Activated CD4-positive, alpha-beta T cell treated with anti-CD3 and anti-CD28 coated beads, Interleukin-2, amount 50 U/mL, for 1 hour (primary cell): ENCODE results near the gene NFATC1.

ENCODE experiments used
- DNase-seq: peaks from one replicate; pipeline ENCODE4 v3.0.0-alpha.2; 2020

Gene NFATC1

DNA sequence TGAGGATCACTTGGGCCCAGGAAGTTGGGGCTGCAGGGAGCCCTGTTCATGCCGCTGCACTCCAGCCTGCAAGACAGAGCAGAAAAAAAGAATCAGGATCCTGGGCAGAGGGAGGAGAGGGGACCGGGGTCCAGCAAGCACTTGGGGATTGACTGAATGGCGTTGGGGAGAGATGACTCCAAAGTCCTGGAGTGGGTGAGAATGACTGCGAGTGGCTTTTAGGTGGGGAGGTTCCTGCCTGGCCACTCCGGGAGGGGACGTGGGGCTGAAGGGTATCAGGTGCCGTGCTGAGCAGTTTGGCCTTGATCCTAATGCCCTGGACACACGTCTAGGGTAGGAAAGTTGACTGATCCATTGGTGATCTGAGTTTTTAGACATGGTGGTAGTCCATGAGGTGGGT lies 3.5 kb upstream of the NFATC1 start:
- DNase-seq: no peak

- DNase-seq: no peak
Measured at GRCh38 chr18:79393181-79393634, 2.5 kb upstream of the NFATC1 start.

DNA sequence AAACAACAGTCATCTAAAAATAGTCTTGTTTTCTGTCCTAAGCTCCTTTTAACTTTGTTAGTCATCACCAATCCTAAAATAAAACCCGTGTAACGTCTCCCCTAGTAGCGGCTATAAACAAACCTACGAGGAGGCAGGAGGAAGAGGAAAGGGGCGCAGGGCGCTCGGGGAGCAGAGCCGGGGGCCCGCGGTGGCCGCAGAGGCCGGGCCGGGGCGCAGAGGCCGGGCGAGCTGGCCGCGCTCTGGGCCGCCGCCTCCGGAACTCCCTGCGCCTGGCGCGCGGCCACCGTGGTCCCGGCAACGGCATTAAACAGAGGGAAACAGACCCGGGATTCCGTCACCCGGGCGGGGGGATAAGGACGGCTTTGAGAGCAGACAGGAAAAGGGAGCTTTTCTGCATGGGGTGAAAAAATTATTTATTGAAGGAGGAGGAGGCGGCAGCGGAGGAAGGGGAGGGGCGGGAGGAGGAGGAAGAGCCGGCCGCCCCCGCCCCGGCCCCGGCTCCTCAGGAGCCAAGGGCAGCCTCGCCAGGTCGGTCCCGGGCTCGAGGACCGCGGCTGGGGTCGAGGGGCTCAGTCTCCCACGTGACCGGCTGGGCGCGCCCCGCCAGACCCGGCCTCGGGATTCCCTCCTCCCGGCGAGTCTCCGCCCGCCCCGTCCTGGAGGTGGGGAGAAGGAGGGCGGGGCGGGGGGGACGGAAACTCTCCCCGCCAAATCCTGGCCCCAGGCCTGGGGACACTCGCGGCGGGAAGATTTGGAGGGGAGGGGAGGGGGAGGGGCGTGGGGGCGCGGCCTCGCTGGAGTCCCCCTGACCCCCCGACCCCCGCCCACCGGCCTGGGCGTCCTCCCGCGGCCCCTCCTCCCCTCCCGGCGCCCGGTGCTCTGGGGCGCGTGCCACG lies 1.8 kb upstream of the NFATC1 start:
- DNase-seq: peak; percentile 46

GRCh38 chr18:79394534-79395307 lies 1.0 kb upstream of the NFATC1 start:
- DNase-seq: peak; percentile 73

- DNase-seq: no peak
Measured at GRCh38 chr18:79395308-79395640, 456 bp upstream of the NFATC1 start.

DNA sequence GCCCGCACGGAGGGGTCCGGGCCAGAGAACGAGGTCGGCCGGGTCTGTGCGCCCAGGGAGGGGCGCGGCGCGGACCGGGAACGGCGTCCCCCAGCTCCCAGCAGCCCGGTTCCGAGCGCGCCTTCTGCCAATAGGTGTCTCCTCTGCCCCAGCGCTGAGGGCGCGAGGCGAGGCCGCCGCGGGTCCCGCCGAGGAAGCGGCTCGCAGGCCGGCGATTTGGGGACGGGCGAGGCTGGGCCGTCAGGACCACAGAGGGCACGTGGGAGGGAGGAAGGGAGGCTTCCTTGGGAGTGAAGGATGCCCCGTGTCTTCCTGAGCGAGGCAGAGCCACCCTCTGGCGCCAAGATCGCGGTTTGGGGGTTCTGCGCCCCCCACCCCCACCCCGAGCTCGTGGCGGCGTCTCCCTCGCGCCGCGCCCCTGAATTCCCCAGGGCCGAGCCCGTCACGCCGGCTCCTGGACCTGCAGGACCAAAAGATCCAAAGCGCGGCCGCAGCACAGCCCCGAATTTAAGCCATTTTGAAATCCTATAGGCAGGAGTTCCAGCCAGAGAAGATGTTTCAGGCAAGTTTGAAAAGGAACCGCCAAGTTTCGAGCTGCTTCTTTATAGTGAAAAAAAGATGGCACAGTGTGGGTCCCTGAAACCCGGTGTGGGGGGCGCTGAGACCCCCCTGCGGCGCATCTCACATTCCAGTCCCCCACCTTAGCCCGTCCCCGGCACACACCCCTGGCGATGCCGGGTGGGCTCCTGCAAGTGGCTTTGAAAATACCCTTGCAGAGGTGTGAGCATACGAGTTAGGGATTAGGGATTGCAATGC lies 909 bp downstream of the NFATC1 start:
- peak; percentile 41 for DNase-seq

DNA sequence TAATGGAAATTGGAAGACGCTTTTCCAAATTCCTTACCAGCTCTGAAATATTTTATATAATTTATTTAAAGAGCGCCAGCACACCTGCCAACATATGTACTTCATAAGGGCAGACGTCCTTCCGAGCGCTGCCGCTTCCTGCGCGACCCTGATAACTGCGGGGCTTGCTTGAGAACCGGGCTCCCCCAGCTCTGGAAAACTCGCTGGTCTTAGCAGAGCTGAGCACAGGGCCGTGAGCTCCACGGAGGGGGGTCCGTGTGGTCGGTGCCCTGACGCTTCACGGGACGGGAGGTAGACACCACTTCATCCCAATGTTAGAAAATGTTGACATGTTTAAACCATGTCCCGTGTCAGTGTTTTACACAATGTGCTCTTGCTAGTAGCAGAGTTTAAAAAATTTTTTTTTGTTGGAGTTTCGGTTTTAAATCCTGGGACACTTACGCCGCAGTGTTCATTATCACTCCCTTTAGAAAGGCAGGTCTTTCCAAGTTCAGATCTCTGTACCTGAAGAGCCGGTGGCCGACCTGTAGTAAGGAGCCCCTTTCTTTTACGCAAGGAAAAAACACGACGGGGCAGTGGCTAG lies 1.6 kb downstream of the NFATC1 start:
- no peak for DNase-seq

DNA sequence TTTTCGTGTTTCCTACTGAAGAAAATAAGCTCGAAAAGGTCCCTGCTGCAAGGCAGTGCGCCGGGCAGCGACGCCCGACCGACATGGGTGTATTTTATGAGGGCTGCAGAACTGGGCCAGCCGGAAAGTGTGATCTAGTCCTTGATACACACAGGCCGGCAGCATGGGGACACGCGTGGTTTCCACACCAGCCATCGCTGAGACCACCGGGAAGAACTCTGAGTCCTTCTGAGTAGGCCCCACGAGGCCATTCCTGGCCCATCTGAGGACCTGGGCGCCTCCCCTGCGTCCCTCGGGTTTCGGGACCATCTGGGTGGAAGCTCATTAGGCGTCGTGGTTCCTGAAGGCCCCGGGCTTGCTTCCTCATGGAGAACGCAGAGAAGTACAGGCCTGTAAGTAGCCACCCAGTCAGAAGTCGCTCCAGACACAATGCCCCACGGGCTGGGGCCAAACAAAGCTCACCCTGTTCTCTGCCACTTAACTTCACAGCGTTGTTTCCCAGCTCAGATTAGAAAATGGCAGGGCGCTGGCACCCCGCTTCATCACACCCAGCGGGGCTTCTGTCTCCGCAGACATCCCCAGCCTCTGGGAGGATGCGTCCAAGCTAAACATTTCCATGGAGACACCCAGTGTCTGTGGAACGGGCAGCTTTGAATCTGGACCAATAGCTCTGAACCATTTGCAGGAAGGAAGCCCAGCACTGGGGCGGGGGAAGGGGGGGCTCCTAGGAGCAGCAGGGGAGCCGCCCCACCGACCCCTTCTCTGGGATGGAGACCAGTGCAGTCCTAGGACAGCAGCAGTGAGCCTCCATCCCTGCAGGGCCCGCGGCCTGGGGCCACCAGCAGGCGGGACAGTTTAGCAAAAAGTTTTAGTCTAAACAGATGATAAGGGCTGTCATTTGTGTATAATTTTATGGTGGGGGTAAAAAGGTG lies 2.4 kb downstream of the NFATC1 start:
- DNase-seq: no peak

DNA sequence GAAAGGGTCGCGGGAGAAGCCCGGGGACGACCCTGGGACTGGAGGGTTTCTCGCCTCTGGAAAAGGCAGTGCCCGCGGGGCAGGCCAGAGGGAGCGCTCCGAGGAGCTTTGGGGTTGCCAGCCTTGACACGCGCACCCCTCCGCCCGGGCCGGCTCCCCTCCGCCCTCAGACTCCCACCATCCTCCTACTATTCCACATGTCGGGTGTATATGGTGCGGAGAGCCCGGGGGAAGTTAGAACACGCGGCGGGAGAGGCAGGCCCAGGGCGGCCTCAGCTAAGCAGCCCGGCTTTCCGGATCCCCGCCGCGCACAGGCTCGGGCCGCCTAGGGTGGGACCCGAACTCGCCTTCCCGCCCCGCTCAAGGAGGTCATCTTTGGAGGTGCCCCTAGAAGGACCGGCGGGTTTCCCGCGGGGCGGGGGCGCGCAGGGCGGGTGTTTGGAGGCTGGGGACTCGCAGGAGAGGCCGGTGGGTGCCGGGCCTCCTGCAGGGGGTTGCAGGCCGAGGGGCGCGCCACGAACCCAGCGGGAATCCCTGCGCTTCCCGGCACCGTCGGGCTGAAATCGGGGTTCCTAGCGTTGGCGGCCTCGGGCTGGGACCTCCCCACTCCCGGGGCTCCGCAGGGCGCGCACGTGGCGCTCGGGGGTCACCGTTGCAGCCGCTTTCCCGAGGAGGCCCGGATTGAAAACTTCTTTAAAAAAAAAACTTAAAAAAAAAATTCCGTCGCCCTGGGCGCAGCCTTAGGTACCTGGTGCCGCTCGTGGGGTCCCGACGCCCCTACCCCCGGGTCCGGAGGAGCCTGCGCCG lies 3.7 kb downstream of the NFATC1 start:
- peak; percentile 36 for DNase-seq

DNA sequence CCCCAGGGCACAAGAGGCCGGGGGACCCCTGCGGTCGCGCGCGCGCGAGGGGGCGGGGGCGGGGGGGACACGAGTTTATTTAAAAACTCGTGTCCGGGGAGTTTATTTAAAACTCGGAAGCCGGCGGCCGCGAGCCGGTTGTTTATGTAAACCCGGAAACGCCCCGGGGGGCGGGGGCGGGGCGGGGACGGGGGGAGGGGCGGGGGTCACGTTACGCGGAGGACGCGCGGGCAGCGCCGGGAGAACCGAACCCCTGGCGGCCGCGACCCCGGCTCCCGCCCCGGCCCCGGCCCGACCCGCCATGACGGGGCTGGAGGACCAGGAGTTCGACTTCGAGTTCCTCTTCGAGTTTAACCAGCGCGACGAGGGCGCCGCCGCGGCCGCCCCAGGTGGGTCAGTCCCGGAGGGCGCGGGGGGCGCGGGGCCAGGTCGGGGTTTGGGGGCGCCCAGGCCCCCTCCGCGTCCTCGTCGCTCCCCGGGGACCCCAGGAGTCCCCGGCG lies 4.4 kb downstream of the NFATC1 start:
- peak; percentile 72 for DNase-seq

GRCh38 chr18:79400591-79401381 lies 5.1 kb downstream of the NFATC1 start:
- DNase-seq: peak; percentile 63

- DNase-seq: no peak
Measured at GRCh38 chr18:79401494-79402208, 5.9 kb downstream of the NFATC1 start.

DNA sequence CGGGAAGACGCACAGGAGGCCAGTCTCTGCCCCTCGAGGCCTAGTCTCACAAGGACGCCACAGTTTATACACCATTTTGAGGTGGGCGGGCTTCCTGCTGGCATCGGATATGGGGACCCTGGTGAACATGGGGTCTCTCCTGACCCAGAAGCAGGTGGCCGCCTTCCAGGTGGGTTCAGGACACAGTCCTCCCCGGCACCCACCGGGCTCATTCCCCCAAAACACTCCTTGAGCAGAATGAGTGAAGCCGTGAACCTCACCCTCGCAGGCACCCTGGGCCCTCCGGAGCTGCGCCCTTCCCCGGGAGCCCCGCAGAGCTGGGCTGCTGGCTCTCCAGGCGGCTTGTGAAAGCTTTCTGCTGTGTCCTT lies 6.5 kb downstream of the NFATC1 start:
- no peak for DNase-seq

DNA sequence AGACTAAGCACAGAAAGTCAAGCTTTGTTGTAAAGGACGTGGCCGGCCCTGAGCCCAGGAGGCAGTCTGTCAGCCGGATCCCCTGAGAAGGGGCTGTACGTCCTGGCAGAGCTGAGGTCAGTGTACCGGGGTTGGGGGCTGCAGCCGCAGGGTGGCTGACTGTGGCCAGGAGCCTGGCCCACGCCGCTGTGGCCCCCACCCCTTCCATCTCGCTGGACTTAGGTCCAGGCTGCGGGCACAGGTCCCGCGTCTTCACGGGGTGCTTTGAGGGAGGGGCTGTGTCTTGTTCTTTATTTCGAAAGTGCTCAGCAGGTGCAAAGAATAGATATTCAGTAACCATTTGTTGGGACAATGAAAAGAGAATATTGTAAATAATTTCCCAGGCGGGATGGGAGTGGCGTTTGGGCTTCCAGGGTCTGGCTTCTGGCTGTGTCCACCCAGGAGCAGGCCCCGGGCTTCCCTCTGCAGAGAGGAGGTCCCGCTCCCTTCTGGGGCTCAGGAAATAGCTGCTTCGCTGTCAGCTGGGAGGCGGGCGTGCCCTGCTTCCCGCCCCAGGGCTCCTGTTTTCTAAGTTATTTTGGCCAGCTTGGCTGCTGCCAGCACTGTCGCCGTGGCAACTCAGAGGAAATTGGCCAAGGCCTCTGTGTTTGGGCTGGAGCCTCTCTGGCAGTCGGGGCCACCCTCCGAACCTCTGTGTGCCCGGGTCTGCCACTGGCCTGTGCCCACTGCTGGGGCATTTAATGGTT lies 7.4 kb downstream of the NFATC1 start:
- DNase-seq: no peak

DNA sequence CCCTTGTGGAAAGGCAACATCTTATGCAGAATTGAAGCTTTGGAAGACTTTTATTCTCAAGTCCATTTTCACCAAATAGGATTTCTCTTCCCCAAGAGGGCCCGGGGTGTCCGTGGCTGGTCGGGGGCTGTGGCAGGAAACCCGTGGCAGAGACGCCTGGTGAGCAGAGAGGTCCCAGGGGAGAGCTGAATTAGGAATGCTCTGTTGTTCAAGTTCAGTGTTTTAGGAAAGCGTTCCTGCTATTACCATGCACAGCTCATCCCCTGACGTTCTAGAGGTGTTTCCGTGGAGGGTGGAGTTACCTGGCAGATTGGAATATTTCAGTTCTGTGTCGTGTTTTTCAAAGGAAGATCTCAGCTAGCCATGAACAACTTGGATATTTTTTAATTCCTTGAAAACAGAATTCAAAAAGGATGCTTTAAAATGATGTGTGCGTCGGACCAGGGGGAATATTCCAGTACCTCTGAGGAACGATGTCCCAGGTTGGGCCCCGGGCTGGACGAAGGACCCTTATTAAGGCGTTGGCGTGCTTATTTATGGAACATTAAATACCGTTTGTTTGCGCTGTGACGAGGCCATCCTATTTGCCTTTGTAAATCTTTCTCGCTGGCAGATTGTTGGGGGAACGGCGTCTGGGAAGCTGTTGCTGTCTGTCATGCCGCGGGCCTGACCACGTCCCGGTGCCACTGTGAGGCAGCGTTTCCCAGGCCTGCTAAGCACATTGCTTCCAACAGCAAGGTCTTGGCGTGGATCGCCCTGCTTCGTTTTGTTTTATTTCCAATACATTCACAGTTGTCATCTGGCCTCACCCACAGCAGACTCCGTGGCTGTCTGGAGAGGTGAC lies 8.2 kb downstream of the NFATC1 start:
- peak; percentile 42 for DNase-seq

DNA sequence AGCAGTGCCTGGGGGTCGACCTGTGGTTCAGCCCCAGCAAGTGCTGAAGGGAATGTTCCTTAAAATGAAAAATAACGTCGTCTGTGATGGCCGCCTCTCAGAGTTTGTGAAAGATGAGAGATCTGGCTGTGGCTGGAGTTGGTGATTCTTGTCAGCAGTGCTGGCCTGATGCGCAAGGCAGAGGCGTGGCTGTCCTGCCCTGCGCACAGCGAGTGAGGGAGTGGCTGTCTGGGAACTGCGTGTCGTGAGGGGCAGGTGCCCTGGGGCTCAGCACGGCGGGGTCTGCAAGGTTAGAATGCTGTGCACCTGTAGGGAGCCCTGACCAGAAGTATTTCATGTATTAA lies 8.8 kb downstream of the NFATC1 start:
- peak; percentile 50 for DNase-seq

GRCh38 chr18:79405019-79405780 lies 9.5 kb downstream of the NFATC1 start:
- peak; percentile 55 for DNase-seq
